Vagina (tissue), 2 donors: ENCODE data around the gene KCTD16. TPM values are rescaled to one million over a fixed set of nuclear protein-coding genes. Genes with fewer than 3 reads are reported as not detected.

Experiments used
- DNase-seq, 2 donors: peaks; one replicate each; pipeline ENCODE4 v3.0.0-alpha.2; 2017; ENCODE audit errors: extremely low spot score in 2 of 2
- H3K27ac ChIP-seq: fragments of 200-600 bp; sonication (generic); one replicate; pipeline ENCODE4 v1.5.1; 2019
- H3K27me3 ChIP-seq: fragments of 200-600 bp; sonication (generic); one replicate; pipeline ENCODE4 v1.5.1; 2019
- H3K36me3 ChIP-seq, 2 donors: fragments of 200-600 bp; sonication (generic); one replicate each; pipeline ENCODE4 v1.5.1; 2017 to 2019
- H3K4me1 ChIP-seq: fragments of 200-600 bp; sonication (generic); one replicate; pipeline ENCODE4 v1.5.1; 2019
- H3K4me3 ChIP-seq, 2 donors: fragments of 200-600 bp; sonication (generic); 1 replicate in 1 of 2; 2 replicates in 1 of 2; pipeline ENCODE4 v1.5.1; 2016 to 2019
- H3K9me3 ChIP-seq: fragments of 200-600 bp; sonication (generic); one replicate; pipeline ENCODE4 v1.5.1; 2019
- CTCF ChIP-seq, 3 experiments: fragments of 450-650 bp in 2 of 3; fragments of 200-600 bp in 1 of 3; sonication (generic) in 1 of 3; IDR thresholded peaks; one replicate each; pipeline ENCODE4 v1.5.1; 2017 to 2019; ENCODE audit warnings: antibody characterized with exemption in 3 of 3, mild to moderate bottlenecking in 2 of 3, moderate library complexity in 2 of 3
- POLR2A ChIP-seq, 2 donors: fragments of 450-650 bp; IDR thresholded peaks; one replicate each; pipeline ENCODE4 v1.6.1; 2017; ENCODE audit warnings: antibody characterized with exemption in 2 of 2, mild to moderate bottlenecking in 2 of 2, moderate library complexity in 2 of 2
- POLR2AphosphoS5 ChIP-seq, 2 donors: sonication (generic); formaldehyde crosslinking; IDR thresholded peaks; one replicate each; pipeline ENCODE4 v1.9.0; 2017; ENCODE audit warnings: antibody characterized with exemption in 2 of 2, mild to moderate bottlenecking in 2 of 2, low read depth in 1 of 2; ENCODE audit not compliant: insufficient read depth in 1 of 2
- intact Hi-C: fragments of 100-400 bp; cut with DNase I; formaldehyde crosslinking; loops from one replicate; pipeline ENCODE4 v1.15.1; 2023
- total RNA-seq: library from RNA; depleted of rRNA; stranded (reverse); fragments of >200 nt; gene quantifications from one replicate; pipeline ENCODE4 v1.2.3, GENCODE V29; 2016

The KCTD16 gene
- total RNA-seq, 1 donor from 2014 or later = 0.25 TPM

GRCh38 chr5:144329681-144330080 is 159.0 kb downstream of the KCTD16 start:
- no peaks in the 10 kb centered on the region for H3K27me3 ChIP-seq
- H3K36me3 ChIP-seq = no peaks in the 10 kb centered on the region
- intact Hi-C loops = no loop called here
- no peaks in the 10 kb centered on the region for H3K4me1 ChIP-seq
- no peaks in the 10 kb centered on the region for H3K9me3 ChIP-seq
- DNase-seq = no peak
- no peak overlapping the region for H3K4me3 ChIP-seq
- H3K27ac ChIP-seq = no peak overlapping the region
- TF ChIP-seq POLR2A (IDR thresholded peaks at IDR 0.05) (no peak), CTCF (IDR thresholded peaks at IDR 0.05) (no peak), POLR2AphosphoS5 (IDR thresholded peaks at IDR 0.05; ENCODE audit: insufficient read depth in 1 of 2, low read depth in 1 of 2) (no peak)

DNA sequence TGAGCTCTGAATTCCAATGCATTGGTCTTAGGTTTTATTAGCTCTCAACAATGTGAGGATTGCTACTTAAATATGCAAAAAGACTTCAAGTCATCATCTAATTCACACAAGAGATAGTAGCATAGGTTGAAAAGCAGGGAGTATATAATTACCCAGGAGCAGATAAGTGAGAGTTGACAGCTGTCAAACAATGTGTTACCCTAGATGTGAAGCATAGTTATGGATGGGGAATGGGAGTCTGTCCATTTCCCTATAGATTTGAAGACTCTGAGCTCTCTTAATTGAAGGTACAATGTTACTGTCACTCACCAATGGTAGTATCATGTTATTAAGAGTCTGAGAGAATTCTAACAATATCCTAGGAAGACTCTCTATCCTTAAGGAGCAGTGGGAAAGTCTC is 160.7 kb downstream of the KCTD16 start:
- H3K4me1 ChIP-seq = no peaks in the 10 kb centered on the region
- no peaks in the 10 kb centered on the region for H3K36me3 ChIP-seq
- H3K9me3 ChIP-seq = no peaks in the 10 kb centered on the region
- no peak overlapping the region for H3K27ac ChIP-seq
- intact Hi-C loops = no loop called here
- DNase-seq = no peak
- H3K27me3 ChIP-seq = no peaks in the 10 kb centered on the region
- no peak overlapping the region for H3K4me3 ChIP-seq
- TF ChIP-seq CTCF (IDR thresholded peaks at IDR 0.05) (no peak), POLR2A (IDR thresholded peaks at IDR 0.05) (no peak), POLR2AphosphoS5 (IDR thresholded peaks at IDR 0.05; ENCODE audit: insufficient read depth in 1 of 2, low read depth in 1 of 2) (no peak)

GRCh38 chr5:144332265-144332664 is 161.6 kb downstream of the KCTD16 start:
- intact Hi-C loops = no loop called here
- H3K36me3 ChIP-seq = no peaks in the 10 kb centered on the region
- no peak overlapping the region for H3K4me3 ChIP-seq

GRCh38 chr5:144333336-144333920 is 162.8 kb downstream of the KCTD16 start:
- H3K36me3 ChIP-seq = no peaks in the 10 kb centered on the region
- no peaks in the 10 kb centered on the region for H3K27me3 ChIP-seq
- TF ChIP-seq POLR2A (IDR thresholded peaks at IDR 0.05) (no peak), CTCF (IDR thresholded peaks at IDR 0.05) (no peak), POLR2AphosphoS5 (IDR thresholded peaks at IDR 0.05; ENCODE audit: insufficient read depth in 1 of 2, low read depth in 1 of 2) (no peak)
- H3K4me1 ChIP-seq = no peaks in the 10 kb centered on the region
- intact Hi-C loops = no loop called here
- no peaks in the 10 kb centered on the region for H3K9me3 ChIP-seq
- no peak overlapping the region for H3K4me3 ChIP-seq
- no peak for DNase-seq
- H3K27ac ChIP-seq = no peak overlapping the region

More at GRCh38 chr5:144332265-144332664, 161.6 kb downstream of the KCTD16 start:
- Histone ChIP-seq H3K9me3 (no peaks in the 10 kb centered on the region), H3K27me3 (no peaks in the 10 kb centered on the region), H3K27ac (no peak overlapping the region), H3K4me1 (no peaks in the 10 kb centered on the region)
- TF ChIP-seq CTCF (IDR thresholded peaks at IDR 0.05) = no peak
- no peak for TF ChIP-seq POLR2A (IDR thresholded peaks at IDR 0.05)
- no peak for TF ChIP-seq POLR2AphosphoS5 (IDR thresholded peaks at IDR 0.05; ENCODE audit: insufficient read depth in 1 of 2, low read depth in 1 of 2)
- DNase-seq = no peak

- Histone ChIP-seq H3K9me3 (no peaks in the 10 kb centered on the region), H3K4me3 (no peak overlapping the region), H3K27me3 (no peaks in the 10 kb centered on the region), H3K4me1 (no peaks in the 10 kb centered on the region), H3K36me3 (no peaks in the 10 kb centered on the region), H3K27ac (no peak overlapping the region)
- intact Hi-C loops = no loop called here
- TF ChIP-seq CTCF (IDR thresholded peaks at IDR 0.05) = no peak
- TF ChIP-seq POLR2A (IDR thresholded peaks at IDR 0.05) = no peak
- TF ChIP-seq POLR2AphosphoS5 (IDR thresholded peaks at IDR 0.05; ENCODE audit: insufficient read depth in 1 of 2, low read depth in 1 of 2) = no peak
- DNase-seq = no peak
These were observed 164.9 kb downstream of the KCTD16 start for GRCh38 chr5:144335561-144335960.
